ENCODE measurements around the gene RABEPK. TPM values are rescaled to one million over a fixed set of nuclear protein-coding genes. Genes with fewer than 3 reads are reported as not detected.

The RABEPK gene
- total RNA-seq, 2 donors from 2014 or later: 19.3 to 19.7 TPM

DNA sequence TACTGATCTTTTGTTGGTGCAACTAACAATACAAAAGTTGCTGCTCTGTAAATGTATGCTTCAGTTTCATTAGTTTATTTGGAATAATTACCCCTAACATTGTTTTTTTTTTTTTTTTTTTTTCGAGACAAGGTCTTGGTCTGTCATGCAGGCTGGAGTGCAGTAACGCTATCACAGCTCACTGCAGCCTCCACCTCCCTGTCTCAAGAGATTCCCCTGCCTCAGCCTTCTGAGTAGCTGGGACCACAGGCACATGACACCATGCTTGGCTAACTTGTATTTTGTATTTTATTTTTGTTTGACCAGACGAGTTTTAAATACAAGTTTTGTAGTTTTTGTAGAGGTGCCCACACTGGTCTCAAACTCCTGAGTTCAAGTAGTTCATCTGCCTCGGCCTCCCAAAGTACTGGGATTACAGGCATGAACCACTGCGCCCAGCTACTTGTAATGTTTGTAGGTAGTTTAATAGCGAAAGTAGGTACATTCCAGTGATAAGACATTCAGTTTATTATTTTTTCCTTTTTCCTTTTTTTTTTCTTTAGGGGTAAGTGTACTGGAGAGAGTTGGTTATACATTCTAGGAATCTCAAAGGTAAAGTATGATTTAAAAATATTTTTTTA, 68.2 kb downstream of the RABEPK start:
- H3K9me3 ChIP-seq (ENCODE audit: control insufficient read depth, low read length): no peaks in the 10 kb centered on the region
- 91 to 100% methylated on average over 1 to 5 of the region's 6 CpGs for WGBS, 2 experiments (ENCODE audit: insufficient coverage in 1 of 2, insufficient read length in 1 of 2)
- H3K4me1 ChIP-seq (ENCODE audit: control insufficient read depth, insufficient read depth, low read length): no peaks in the 10 kb centered on the region
- H3K36me3 ChIP-seq (ENCODE audit: control insufficient read depth, insufficient read depth, low read length): peaks cover 25% of the 10 kb centered on the region
- no peak overlapping the region for H3K4me3 Mint-ChIP-seq
- H3K9ac ChIP-seq (ENCODE audit: extremely low read depth, low read length, poor library complexity, severe bottlenecking): no peak overlapping the region
- no peaks in the 10 kb centered on the region for H3K9me3 Mint-ChIP-seq
- no peaks in the 10 kb centered on the region for H3K27me3 Mint-ChIP-seq (ENCODE audit: insufficient read depth)
- no peak overlapping the region for H3K27ac ChIP-seq (ENCODE audit: low read depth, low read length)
- TF ChIP-seq, protein P1, sequence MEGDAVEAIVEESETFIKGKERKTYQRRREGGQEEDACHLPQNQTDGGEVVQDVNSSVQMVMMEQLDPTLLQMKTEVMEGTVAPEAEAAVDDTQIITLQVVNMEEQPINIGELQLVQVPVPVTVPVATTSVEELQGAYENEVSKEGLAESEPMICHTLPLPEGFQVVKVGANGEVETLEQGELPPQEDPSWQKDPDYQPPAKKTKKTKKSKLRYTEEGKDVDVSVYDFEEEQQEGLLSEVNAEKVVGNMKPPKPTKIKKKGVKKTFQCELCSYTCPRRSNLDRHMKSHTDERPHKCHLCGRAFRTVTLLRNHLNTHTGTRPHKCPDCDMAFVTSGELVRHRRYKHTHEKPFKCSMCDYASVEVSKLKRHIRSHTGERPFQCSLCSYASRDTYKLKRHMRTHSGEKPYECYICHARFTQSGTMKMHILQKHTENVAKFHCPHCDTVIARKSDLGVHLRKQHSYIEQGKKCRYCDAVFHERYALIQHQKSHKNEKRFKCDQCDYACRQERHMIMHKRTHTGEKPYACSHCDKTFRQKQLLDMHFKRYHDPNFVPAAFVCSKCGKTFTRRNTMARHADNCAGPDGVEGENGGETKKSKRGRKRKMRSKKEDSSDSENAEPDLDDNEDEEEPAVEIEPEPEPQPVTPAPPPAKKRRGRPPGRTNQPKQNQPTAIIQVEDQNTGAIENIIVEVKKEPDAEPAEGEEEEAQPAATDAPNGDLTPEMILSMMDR (conservative IDR thresholded peaks at IDR 0.05): no peak
- peaks cover 37% of the 10 kb centered on the region for H3K36me3 Mint-ChIP-seq (ENCODE audit: low read depth)
- peaks cover 5% of the 10 kb centered on the region for H3K4me1 Mint-ChIP-seq
- DNase-seq: no peak
- H3K4me3 ChIP-seq (ENCODE audit: low read length): no peak overlapping the region
- no peaks in the 10 kb centered on the region for H3K27me3 ChIP-seq (ENCODE audit: control insufficient read depth, insufficient read depth, low read length, poor library complexity, severe bottlenecking)
- peak overlapping the region; percentile 74 for H3K27ac Mint-ChIP-seq

DNA sequence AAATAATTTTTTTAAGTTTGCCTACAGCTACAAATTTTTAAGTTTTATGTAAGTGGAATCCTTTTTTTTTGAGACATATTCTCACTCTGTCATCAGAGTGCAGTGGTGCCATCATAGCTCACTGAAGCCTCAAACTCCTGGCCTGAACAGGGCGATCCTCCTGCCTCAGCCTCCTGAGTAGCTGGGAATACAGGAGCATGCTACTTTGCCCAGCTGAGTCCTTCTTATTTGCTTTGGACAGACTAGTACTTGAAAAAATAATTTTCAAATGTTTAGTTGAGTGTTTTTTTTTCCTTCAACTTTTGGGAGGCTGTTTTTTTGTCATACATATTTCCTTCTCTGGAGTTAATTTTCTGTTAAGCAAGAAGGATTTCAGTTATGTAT, 68.7 kb downstream of the RABEPK start:
- Histone ChIP-seq H3K4me3 (ENCODE audit: low read length) (no peak overlapping the region), H3K9ac (ENCODE audit: extremely low read depth, low read length, poor library complexity, severe bottlenecking) (no peak overlapping the region), H3K36me3 (ENCODE audit: control insufficient read depth, insufficient read depth, low read length) (peaks cover 20% of the 10 kb centered on the region), H3K27ac (ENCODE audit: low read depth, low read length) (no peak overlapping the region), H3K9me3 (ENCODE audit: control insufficient read depth, low read length) (no peaks in the 10 kb centered on the region), H3K4me1 (ENCODE audit: control insufficient read depth, insufficient read depth, low read length) (no peaks in the 10 kb centered on the region), H3K27me3 (ENCODE audit: control insufficient read depth, insufficient read depth, low read length, poor library complexity, severe bottlenecking) (no peaks in the 10 kb centered on the region)
- no peak overlapping the region for H3K4me3 Mint-ChIP-seq
- H3K27me3 Mint-ChIP-seq (ENCODE audit: insufficient read depth): no peaks in the 10 kb centered on the region
- H3K4me1 Mint-ChIP-seq: peaks cover 5% of the 10 kb centered on the region
- H3K36me3 Mint-ChIP-seq (ENCODE audit: low read depth): peaks cover 39% of the 10 kb centered on the region
- no peak for DNase-seq
- H3K27ac Mint-ChIP-seq: no peak overlapping the region
- WGBS, 2 experiments (ENCODE audit: insufficient coverage in 1 of 2, insufficient read length in 1 of 2): 90 to 100% methylated on average over 1 of the region's 1 CpG
- H3K9me3 Mint-ChIP-seq: no peaks in the 10 kb centered on the region
- TF ChIP-seq, protein P1 (conservative IDR thresholded peaks at IDR 0.05): no peak

DNA sequence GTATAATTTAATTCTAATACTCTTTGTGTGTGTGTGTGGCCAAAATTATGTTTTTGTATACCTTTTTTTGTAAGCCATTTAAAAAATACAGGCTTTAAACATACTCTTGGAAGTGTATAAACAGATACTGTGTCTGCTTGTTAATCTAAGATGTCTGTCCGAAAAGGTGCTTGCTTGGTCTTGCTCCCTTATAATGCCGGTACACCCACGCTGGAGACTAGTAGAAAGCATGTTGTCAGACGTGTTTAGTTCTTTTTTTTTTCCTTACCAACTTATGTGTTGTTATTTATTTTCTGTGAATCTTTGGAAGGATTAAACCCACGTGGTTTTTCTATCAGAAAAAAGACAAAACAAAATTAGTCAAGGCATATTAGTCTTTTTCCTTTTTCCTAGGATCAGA, 70.7 kb downstream of the RABEPK start:
- Mint-ChIP-seq H3K4me1 (peaks cover 5% of the 10 kb centered on the region), H3K27me3 (ENCODE audit: insufficient read depth) (no peaks in the 10 kb centered on the region), H3K4me3 (no peak overlapping the region), H3K27ac (no peak overlapping the region), H3K9me3 (no peaks in the 10 kb centered on the region), H3K36me3 (ENCODE audit: low read depth) (peaks cover 30% of the 10 kb centered on the region)
- DNase-seq: no peak
- Histone ChIP-seq H3K27ac (ENCODE audit: low read depth, low read length) (no peak overlapping the region), H3K4me1 (ENCODE audit: control insufficient read depth, insufficient read depth, low read length) (no peaks in the 10 kb centered on the region), H3K36me3 (ENCODE audit: control insufficient read depth, insufficient read depth, low read length) (peaks cover 14% of the 10 kb centered on the region), H3K9ac (ENCODE audit: extremely low read depth, low read length, poor library complexity, severe bottlenecking) (no peak overlapping the region), H3K9me3 (ENCODE audit: control insufficient read depth, low read length) (no peaks in the 10 kb centered on the region), H3K27me3 (ENCODE audit: control insufficient read depth, insufficient read depth, low read length, poor library complexity, severe bottlenecking) (no peaks in the 10 kb centered on the region), H3K4me3 (ENCODE audit: low read length) (no peak overlapping the region)
- whole genome bisulfite sequencing, 2 experiments (ENCODE audit: insufficient coverage in 1 of 2, insufficient read length in 1 of 2): 95 to 100% methylated on average over 3 to 5 of the region's 5 CpGs
- TF ChIP-seq, protein P1 (conservative IDR thresholded peaks at IDR 0.05): no peak

Measured in endodermal cell (in vitro differentiated cells).